ENCODE data around the gene FBXL13. TPM values are rescaled to one million over a fixed set of nuclear protein-coding genes. Genes with fewer than 3 reads are reported as not detected.

Gene FBXL13
- total and polyA plus RNA-seq, 2 experiments from 2014 or later, result 2.1 to 2.2 TPM

DNA sequence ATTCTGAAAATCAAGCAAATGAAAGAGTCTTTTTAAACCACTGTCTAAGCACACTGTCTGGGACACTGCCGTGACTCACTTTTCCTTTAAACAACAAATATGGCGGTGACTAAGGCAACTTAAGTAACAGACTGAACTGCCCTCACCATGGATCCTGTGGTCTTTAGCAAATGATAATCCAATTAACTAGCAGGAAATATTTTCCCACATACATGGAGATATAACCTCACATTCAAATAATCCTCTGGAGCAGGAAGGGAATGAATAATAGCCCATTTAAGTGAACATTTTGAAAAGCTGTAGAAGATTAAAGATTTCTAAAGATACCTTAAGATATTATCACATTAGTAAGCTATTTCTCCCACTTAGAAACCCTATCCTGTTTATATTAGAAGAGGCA, 202.1 kb downstream of the FBXL13 start:
- Histone ChIP-seq H3K4me1 (ENCODE audit: low read depth) (no peaks in the 10 kb centered on the region), H3K36me3 (no peaks in the 10 kb centered on the region), H3K9me3 (ENCODE audit: low read depth) (no peaks in the 10 kb centered on the region), H3K27me3 (no peaks in the 10 kb centered on the region), H3K4me3 (no peak overlapping the region), H3K27ac (no peak overlapping the region)
- peak in 1 of 2 donors; percentile 88 for DNase-seq (ENCODE audit: low read depth in 1 of 2, low spot score in 1 of 2)
- TF ChIP-seq, protein P1, sequence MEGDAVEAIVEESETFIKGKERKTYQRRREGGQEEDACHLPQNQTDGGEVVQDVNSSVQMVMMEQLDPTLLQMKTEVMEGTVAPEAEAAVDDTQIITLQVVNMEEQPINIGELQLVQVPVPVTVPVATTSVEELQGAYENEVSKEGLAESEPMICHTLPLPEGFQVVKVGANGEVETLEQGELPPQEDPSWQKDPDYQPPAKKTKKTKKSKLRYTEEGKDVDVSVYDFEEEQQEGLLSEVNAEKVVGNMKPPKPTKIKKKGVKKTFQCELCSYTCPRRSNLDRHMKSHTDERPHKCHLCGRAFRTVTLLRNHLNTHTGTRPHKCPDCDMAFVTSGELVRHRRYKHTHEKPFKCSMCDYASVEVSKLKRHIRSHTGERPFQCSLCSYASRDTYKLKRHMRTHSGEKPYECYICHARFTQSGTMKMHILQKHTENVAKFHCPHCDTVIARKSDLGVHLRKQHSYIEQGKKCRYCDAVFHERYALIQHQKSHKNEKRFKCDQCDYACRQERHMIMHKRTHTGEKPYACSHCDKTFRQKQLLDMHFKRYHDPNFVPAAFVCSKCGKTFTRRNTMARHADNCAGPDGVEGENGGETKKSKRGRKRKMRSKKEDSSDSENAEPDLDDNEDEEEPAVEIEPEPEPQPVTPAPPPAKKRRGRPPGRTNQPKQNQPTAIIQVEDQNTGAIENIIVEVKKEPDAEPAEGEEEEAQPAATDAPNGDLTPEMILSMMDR (IDR thresholded peaks at IDR 0.05; ENCODE audit: low read depth, low read length), result no peak

DNA sequence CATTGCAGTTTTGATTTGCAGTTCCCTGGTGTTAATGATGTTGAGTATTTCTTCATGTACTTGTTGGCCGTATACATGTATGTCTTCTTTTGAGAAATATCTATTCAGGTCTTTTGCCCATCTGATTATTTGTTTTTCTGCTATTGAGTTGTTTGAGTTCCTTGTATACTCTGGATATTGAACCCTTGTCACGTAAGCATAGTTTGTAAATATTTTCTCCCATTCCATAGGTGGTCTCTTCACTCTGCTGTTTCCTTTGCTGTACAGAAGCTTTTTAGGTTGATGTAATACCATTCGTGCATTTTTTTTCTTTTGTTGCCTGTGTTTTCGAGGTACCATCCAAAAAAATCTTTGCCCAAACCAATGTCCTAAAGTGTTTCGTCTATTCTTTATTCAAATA, 205.4 kb downstream of the FBXL13 start:
- H3K27me3 ChIP-seq, result no peaks in the 10 kb centered on the region
- H3K4me1 ChIP-seq (ENCODE audit: low read depth), result no peaks in the 10 kb centered on the region
- H3K9me3 ChIP-seq (ENCODE audit: low read depth), result no peaks in the 10 kb centered on the region
- no peaks in the 10 kb centered on the region for H3K36me3 ChIP-seq
- TF ChIP-seq, protein P1 (IDR thresholded peaks at IDR 0.05; ENCODE audit: low read depth, low read length), result no peak
- no peak overlapping the region for H3K4me3 ChIP-seq
- H3K27ac ChIP-seq, result no peak overlapping the region
- DNase-seq (ENCODE audit: low read depth in 1 of 2, low spot score in 1 of 2), result no peak

DNA sequence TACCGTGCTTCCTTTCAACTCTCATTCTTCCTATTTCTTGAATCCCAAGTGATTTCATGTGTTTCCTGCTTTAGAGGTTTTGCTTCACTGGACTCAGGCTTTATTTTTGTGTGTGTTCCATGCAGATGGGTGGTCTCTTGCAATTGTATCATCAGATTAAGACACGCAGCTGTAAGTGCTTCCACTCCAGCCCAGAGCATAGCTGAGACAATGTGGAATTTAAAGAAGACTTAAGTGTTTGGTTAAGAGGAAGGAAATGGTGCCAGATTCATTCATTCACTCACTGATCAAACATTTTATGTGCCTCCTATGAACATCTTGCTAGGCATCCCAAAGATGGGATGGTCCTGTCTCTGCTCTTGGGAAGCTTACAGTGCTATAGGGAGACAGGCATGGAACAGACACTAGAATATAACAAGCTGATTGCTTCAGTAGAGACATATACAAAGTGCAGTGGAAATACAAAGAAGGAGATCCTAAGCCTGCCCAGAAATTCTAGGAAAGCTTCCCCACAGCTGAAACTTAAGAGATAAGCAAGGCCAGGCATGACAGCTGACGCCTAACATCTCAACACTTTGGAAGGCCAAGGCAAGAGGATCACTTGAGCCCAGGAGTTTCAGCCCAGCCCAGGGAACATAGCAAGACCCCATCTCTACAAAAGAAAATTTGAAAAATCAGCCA, 207.9 kb downstream of the FBXL13 start:
- H3K9me3 ChIP-seq (ENCODE audit: low read depth), result no peaks in the 10 kb centered on the region
- no peaks in the 10 kb centered on the region for H3K4me1 ChIP-seq (ENCODE audit: low read depth)
- no peak overlapping the region for H3K4me3 ChIP-seq
- H3K36me3 ChIP-seq, result no peaks in the 10 kb centered on the region
- H3K27me3 ChIP-seq, result no peaks in the 10 kb centered on the region
- no peak for DNase-seq (ENCODE audit: low read depth in 1 of 2, low spot score in 1 of 2)
- H3K27ac ChIP-seq, result no peak overlapping the region
- TF ChIP-seq, protein P1 (IDR thresholded peaks at IDR 0.05; ENCODE audit: low read depth, low read length), result no peak

DNA sequence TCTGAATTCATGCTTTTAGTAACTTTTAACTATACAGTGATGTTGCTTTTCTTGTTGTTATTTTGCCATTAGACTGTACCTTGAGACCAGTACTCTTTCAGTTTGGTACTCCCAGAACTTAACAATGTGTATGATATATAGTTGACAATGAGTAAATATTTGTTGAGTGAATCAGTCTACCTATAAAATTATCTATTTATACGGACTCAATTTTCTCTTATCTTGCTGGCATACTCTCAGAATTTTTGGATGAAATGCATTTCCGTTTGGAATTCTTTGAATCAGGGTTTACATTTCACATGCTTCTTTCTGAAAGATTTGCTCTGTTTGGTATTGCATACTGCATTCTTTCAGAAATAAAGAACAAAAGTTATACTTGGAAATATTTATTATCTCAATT, 209.6 kb downstream of the FBXL13 start:
- TF ChIP-seq, protein P1 (IDR thresholded peaks at IDR 0.05; ENCODE audit: low read depth, low read length), result no peak
- Histone ChIP-seq H3K36me3 (no peaks in the 10 kb centered on the region), H3K4me3 (no peak overlapping the region), H3K27me3 (no peaks in the 10 kb centered on the region), H3K9me3 (ENCODE audit: low read depth) (no peaks in the 10 kb centered on the region), H3K4me1 (ENCODE audit: low read depth) (no peaks in the 10 kb centered on the region), H3K27ac (no peak overlapping the region)
- peak in 1 of 2 donors; percentile 46 for DNase-seq (ENCODE audit: low read depth in 1 of 2, low spot score in 1 of 2)

DNA sequence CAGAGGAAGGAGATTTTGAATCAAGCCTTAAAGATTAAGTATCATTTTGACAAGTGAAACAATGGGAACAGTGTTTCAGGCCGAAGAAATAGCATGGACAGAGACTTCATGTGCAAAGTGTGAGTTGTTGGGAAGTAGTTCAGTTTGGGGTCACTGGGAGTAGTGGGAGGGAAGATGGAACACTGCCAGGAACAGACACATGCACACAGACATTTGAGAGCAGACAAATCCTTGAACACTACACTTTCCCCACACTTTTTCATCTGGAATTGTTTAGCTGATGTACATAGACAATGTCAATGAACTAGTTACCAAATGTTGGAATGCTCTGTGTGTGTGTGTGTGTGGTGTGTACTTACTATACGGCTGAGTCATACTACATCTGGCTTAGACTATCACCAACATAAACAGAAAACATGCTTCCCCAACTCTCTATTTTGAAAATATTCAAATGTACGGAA, 214.2 kb downstream of the FBXL13 start:
- H3K27ac ChIP-seq, result no peak overlapping the region
- no peaks in the 10 kb centered on the region for H3K27me3 ChIP-seq
- no peaks in the 10 kb centered on the region for H3K36me3 ChIP-seq
- no peaks in the 10 kb centered on the region for H3K4me1 ChIP-seq (ENCODE audit: low read depth)
- DNase-seq (ENCODE audit: low read depth in 1 of 2, low spot score in 1 of 2), result peak in 1 of 2 donors; percentile 95
- H3K4me3 ChIP-seq, result no peak overlapping the region
- TF ChIP-seq, protein P1 (IDR thresholded peaks at IDR 0.05; ENCODE audit: low read depth, low read length), result no peak
- H3K9me3 ChIP-seq (ENCODE audit: low read depth), result no peaks in the 10 kb centered on the region
